OCI-LY1 (cell line): ENCODE data around the gene ACBD3.

Experiments used
- H2AFZ ChIP-seq: fragments of 200-600 bp; sonication (generic), shearing (Covaris generic); 2 replicates; pipeline ENCODE4 v1.6.0; 2014; ENCODE audit warnings: antibody characterized with exemption, mild to moderate bottlenecking, low read length
- H3F3A ChIP-seq: fragments of 200-600 bp; sonication (generic), shearing (Covaris generic); 2 replicates; pipeline ENCODE4 v1.6.0; 2014; ENCODE audit warnings: mild to moderate bottlenecking, antibody characterized with exemption, low read length, moderate library complexity; ENCODE audit not compliant: insufficient read depth
- H3K27ac ChIP-seq: fragments of 200-600 bp; sonication (generic); 2 replicates; pipeline ENCODE4 v1.5.1; 2014; ENCODE audit warnings: low read length, mixed run types, mild to moderate bottlenecking, low read depth; ENCODE audit not compliant: poor library complexity, severe bottlenecking
- H3K27me3 ChIP-seq: fragments of 200-600 bp; sonication (generic); 2 replicates; pipeline ENCODE4 v1.6.0; 2014; ENCODE audit warnings: antibody characterized with exemption, mild to moderate bottlenecking, low read length, moderate library complexity; ENCODE audit not compliant: insufficient read depth
- H3K36me3 ChIP-seq: fragments of 200-600 bp; sonication (generic); 2 replicates; pipeline ENCODE4 v1.6.1; 2014; ENCODE audit warnings: mild to moderate bottlenecking, antibody characterized with exemption, low read length, moderate library complexity, mixed read lengths; ENCODE audit not compliant: insufficient read depth
- H3K4me1 ChIP-seq: fragments of 200-600 bp; sonication (generic); 2 replicates; pipeline ENCODE4 v1.5.1; 2014; ENCODE audit warnings: mild to moderate bottlenecking, low read length, moderate library complexity; ENCODE audit not compliant: insufficient read depth, severe bottlenecking
- H3K4me2 ChIP-seq: fragments of 200-600 bp; sonication (generic), shearing (Covaris generic); 2 replicates; pipeline ENCODE4 v1.6.1; 2014; ENCODE audit warnings: low read length
- H3K4me3 ChIP-seq: fragments of 200-600 bp; sonication (generic); 2 replicates; pipeline ENCODE4 v1.5.1; 2014; ENCODE audit warnings: low read length, low read depth, mild to moderate bottlenecking, mixed read lengths; ENCODE audit not compliant: poor library complexity, severe bottlenecking
- H3K79me2 ChIP-seq: fragments of 200-600 bp; shearing (Covaris generic); 2 replicates; pipeline ENCODE4 v1.6.1; 2016; ENCODE audit warnings: mixed run types, low read length, mixed read lengths; ENCODE audit not compliant: insufficient read depth
- H3K9ac ChIP-seq: fragments of 200-600 bp; sonication (generic), shearing (Covaris generic); 2 replicates; pipeline ENCODE4 v1.6.1; 2014; ENCODE audit warnings: mild to moderate bottlenecking, low read length, mixed read lengths
- H3K9me2 ChIP-seq: fragments of 200-600 bp; sonication (generic), shearing (Covaris generic); 2 replicates; pipeline ENCODE4 v1.6.1; 2014; ENCODE audit warnings: low read depth, mild to moderate bottlenecking, low read length, mixed read lengths
- H3K9me3 ChIP-seq: fragments of 200-600 bp; shearing (Covaris generic); 2 replicates; pipeline ENCODE4 v1.6.1; 2014; ENCODE audit warnings: low read length, mixed read lengths
- H4K20me1 ChIP-seq: fragments of 200-600 bp; sonication (generic), shearing (Covaris generic); 2 replicates; pipeline ENCODE4 v1.6.0; 2016; ENCODE audit warnings: mild to moderate bottlenecking, low read length; ENCODE audit not compliant: insufficient read depth
- EZH2 ChIP-seq: fragments of 200-600 bp; sonication (generic), shearing (Covaris generic); IDR thresholded peaks from 2 replicates; pipeline ENCODE4 v1.8.0; 2017; ENCODE audit warnings: borderline replicate concordance, mixed run types, mild to moderate bottlenecking, antibody characterized with exemption, low read length, moderate library complexity, mixed read lengths
- TF ChIP-seq, protein P1 (sequence below): fragments of 200-600 bp; sonication (generic), shearing (Covaris generic); IDR thresholded peaks from 2 replicates; pipeline ENCODE4 v1.5.1; 2017; ENCODE audit warnings: mild to moderate bottlenecking, antibody characterized with exemption, low read length, moderate library complexity, mixed read lengths

Gene ACBD3

DNA sequence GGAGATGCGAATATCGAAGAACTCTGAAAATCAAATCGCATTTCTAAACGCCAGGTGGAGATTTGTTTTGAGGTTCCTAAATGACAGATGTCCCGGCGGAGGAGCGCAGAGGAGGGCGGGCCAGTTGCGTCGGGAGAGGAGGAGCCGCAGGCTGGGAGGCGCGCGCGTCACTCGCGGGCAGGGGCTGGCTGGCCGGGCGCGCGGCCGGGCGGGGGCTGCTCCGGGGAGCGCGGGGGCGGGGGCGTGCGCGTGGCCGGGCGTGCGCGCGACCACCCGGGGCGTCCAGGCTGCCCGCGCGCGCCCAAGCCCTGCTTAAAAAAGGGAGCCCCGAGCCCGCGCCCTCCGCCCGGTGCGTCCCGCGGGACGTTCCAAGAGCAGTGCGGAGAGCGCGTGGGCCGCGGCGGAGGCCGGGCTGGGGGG lies 76.7 kb downstream of the ACBD3 start:
- H3K36me3 ChIP-seq = no peaks in the 10 kb centered on the region
- TF ChIP-seq, protein P1, sequence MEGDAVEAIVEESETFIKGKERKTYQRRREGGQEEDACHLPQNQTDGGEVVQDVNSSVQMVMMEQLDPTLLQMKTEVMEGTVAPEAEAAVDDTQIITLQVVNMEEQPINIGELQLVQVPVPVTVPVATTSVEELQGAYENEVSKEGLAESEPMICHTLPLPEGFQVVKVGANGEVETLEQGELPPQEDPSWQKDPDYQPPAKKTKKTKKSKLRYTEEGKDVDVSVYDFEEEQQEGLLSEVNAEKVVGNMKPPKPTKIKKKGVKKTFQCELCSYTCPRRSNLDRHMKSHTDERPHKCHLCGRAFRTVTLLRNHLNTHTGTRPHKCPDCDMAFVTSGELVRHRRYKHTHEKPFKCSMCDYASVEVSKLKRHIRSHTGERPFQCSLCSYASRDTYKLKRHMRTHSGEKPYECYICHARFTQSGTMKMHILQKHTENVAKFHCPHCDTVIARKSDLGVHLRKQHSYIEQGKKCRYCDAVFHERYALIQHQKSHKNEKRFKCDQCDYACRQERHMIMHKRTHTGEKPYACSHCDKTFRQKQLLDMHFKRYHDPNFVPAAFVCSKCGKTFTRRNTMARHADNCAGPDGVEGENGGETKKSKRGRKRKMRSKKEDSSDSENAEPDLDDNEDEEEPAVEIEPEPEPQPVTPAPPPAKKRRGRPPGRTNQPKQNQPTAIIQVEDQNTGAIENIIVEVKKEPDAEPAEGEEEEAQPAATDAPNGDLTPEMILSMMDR = no peak
- TF ChIP-seq EZH2 = no peak
- H3K4me1 ChIP-seq = peaks cover 13% of the 10 kb centered on the region
- H3F3A ChIP-seq = no peaks in the 10 kb centered on the region
- no peak overlapping the region for H3K27ac ChIP-seq
- H3K27me3 ChIP-seq = no peaks in the 10 kb centered on the region; the same call in 1 of the 2 replicates
- no peaks in the 10 kb centered on the region for H3K9me2 ChIP-seq
- H3K9ac ChIP-seq = peak overlapping the region; percentile 65
- H4K20me1 ChIP-seq = no peaks in the 10 kb centered on the region
- H2AFZ ChIP-seq = no peak overlapping the region
- H3K79me2 ChIP-seq = no peaks in the 10 kb centered on the region
- no peaks in the 10 kb centered on the region for H3K9me3 ChIP-seq
- H3K4me2 ChIP-seq = peak overlapping the region; percentile 96
- peak overlapping the region; percentile 65 for H3K4me3 ChIP-seq

DNA sequence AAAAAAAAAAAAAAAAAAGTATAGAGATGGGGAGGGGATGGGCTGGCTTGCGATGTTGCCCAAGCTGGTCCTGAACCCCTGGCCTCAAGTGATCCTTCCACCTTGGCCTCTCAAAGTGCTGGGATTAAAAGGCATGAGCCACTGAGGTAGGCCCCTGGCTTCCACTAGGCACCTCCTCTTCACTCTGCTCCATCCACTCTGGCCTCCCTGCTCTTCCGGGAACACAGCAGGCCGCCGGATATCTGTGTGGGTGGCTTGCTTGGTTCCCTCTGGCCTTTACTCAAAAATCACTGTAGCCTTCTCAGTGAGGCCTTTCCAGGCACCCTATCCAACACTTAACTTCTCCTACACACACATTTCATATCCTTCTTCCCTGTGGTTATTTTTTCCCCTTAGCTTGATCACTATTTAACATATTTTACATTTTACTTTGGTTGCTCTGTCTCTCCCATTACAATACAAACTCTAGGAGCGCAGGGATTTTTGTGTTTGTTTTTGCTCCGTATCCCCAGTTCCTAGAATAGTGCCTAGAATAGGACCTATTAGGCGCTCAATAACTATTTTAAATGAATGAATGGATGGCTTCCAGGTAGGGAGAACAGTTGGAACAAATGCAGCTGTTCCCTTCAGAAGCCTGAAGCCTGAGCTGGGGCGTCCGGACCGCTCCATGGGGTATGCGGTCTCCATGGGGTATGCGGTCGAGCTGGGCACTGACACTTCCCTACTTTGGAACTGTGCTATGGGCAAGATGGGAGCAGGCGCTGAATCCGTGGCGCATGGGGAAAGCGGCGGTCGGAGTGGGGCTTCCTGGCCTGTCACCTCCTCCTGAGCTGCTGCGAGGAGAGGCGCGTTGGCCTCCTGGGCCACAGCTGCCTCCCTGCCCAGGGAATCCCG lies 77.4 kb downstream of the ACBD3 start:
- TF ChIP-seq EZH2 = no peak
- TF ChIP-seq, protein P1 = no peak
- Histone ChIP-seq H3K79me2 (no peaks in the 10 kb centered on the region), H4K20me1 (no peaks in the 10 kb centered on the region), H3K4me1 (peaks cover 13% of the 10 kb centered on the region), H2AFZ (no peak overlapping the region), H3K9me3 (no peaks in the 10 kb centered on the region), H3K9me2 (no peaks in the 10 kb centered on the region), H3K27ac (no peak overlapping the region), H3K4me2 (peak overlapping the region; percentile 65), H3K9ac (no peak overlapping the region; the same call in 1 of the 2 replicates), H3K36me3 (no peaks in the 10 kb centered on the region), H3F3A (no peaks in the 10 kb centered on the region), H3K27me3 (no peaks in the 10 kb centered on the region; the same call in 1 of the 2 replicates), H3K4me3 (peak overlapping the region; percentile 65)

DNA sequence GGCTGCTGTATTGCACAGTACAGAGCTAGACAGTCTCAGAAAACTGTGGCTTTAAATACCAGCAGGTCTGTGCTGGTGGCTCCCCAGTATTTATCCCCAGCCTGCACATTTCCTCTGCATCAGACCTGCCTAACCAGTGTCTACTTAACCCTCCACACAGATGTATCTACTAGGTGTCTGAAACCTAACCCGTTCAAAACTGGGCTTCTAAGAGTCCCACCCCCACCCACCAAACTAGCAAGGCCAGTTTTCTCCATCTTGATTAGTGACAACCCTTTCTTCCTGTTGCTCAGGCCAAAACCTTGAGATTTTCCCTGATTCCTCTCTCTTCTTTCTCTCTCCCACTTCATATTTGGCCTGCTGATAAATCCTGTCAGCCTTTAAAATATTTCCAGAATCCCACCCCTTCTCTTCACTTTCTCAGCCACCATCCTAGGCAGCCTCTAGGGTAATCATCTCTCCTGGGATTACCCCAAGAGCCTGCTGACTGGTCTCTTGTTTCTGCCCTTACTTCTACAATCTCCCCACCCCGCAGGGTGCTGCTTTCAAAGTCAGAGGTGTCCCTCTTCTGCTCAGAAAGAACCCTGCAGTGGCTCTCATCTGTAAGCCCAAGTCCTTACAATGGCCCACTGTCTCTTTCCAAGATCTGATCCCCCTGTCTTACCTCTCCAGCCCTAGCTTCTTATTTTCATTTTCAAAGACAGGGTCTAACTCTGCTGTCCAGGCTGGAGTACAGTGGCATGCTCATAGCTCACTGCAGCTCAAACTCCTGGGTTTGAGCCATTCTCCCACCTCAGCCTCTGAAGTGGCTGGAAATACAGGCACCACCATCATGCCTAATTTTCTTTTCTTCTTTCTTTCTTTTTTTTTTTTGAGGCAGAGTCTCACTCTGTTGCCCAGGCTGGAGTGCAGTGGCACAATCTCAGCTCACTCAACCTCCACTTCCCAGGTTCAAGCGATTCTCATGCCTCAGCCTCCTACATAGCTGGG lies 78.8 kb downstream of the ACBD3 start:
- Histone ChIP-seq H3K79me2 (no peaks in the 10 kb centered on the region), H3K4me1 (peaks cover 13% of the 10 kb centered on the region), H3K27me3 (no peaks in the 10 kb centered on the region; the same call in 1 of the 2 replicates), H4K20me1 (no peaks in the 10 kb centered on the region), H3K4me2 (no peak overlapping the region), H3K9me3 (no peaks in the 10 kb centered on the region), H3K9me2 (no peaks in the 10 kb centered on the region), H3K36me3 (no peaks in the 10 kb centered on the region), H2AFZ (no peak overlapping the region), H3K27ac (no peak overlapping the region), H3F3A (no peaks in the 10 kb centered on the region), H3K4me3 (no peak overlapping the region), H3K9ac (no peak overlapping the region)
- no peak for TF ChIP-seq EZH2
- TF ChIP-seq, protein P1 = no peak; the same call in 1 of the 2 replicates
